Fibroblast of the aortic adventitia (primary cell): ENCODE measurements around the gene GPATCH4. TPM values are rescaled to one million over a fixed set of nuclear protein-coding genes. Genes with fewer than 3 reads are reported as not detected.

Experiments used
- DNase-seq: peaks from one replicate; pipeline ENCODE4 v3.0.0-alpha.2; 2010; ENCODE audit warnings: low read depth
- H3K4me3 ChIP-seq: 2 replicates; pipeline ENCODE4 v1.5.1; 2011; ENCODE audit warnings: low read depth, mild to moderate bottlenecking, control low read depth, low read length, moderate library complexity
- CTCF ChIP-seq: IDR thresholded peaks from 2 replicates; pipeline ENCODE4 v1.5.1; 2011; ENCODE audit warnings: mild to moderate bottlenecking, low read length, control low read depth, inconsistent platforms; ENCODE audit not compliant: insufficient read depth
- total RNA-seq: library from RNA; depleted of rRNA; stranded (reverse); fragments of >200 nt; gene quantifications from 2 replicates; pipeline ENCODE4 v1.2.3, GENCODE V29; 2012; ENCODE audit warnings: low replicate concordance

The GPATCH4 gene
- total RNA-seq, 1 donor: 18.9 TPM

DNA sequence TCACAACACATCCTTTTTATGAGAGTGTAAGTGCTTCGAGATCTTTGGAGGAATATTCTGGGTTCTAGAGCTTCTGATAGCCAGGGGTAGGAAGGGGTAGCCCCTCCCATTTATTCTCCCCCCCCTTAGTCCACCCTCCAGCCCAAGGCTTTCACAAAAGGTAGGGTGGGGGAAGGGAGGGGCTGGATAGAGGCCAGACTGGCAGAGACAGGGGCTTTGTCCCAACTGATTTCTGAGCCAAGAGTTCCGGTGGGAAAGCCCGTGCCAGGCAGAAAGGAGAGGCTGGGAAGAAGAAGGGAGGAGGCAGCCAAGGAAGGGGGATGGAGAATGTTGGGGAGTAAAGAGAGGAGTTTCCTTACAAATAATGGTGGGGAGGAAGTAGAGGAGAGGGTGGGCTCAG lies 43.8 kb upstream of the GPATCH4 start:
- TF ChIP-seq CTCF: no peak
- DNase-seq: no peak

GRCh38 chr1:156644640-156645039 lies 43.4 kb upstream of the GPATCH4 start:
- DNase-seq: no peak
- no peak overlapping the region for H3K4me3 ChIP-seq
- TF ChIP-seq CTCF: no peak

More for the DNA sequence above, 43.8 kb upstream of the GPATCH4 start:
- no peak overlapping the region for H3K4me3 ChIP-seq

GRCh38 chr1:156644146-156644545 lies 42.9 kb upstream of the GPATCH4 start:
- H3K4me3 ChIP-seq: no peak overlapping the region
- no peak for DNase-seq
- no peak for TF ChIP-seq CTCF

- no peak overlapping the region for H3K4me3 ChIP-seq
- no peak for DNase-seq
- no peak for TF ChIP-seq CTCF
Measured at GRCh38 chr1:156643778-156644092, 42.5 kb upstream of the GPATCH4 start.

- no peak for TF ChIP-seq CTCF
- no peak overlapping the region for H3K4me3 ChIP-seq
- DNase-seq: no peak
Measured at GRCh38 chr1:156643049-156643777, 41.9 kb upstream of the GPATCH4 start.

DNA sequence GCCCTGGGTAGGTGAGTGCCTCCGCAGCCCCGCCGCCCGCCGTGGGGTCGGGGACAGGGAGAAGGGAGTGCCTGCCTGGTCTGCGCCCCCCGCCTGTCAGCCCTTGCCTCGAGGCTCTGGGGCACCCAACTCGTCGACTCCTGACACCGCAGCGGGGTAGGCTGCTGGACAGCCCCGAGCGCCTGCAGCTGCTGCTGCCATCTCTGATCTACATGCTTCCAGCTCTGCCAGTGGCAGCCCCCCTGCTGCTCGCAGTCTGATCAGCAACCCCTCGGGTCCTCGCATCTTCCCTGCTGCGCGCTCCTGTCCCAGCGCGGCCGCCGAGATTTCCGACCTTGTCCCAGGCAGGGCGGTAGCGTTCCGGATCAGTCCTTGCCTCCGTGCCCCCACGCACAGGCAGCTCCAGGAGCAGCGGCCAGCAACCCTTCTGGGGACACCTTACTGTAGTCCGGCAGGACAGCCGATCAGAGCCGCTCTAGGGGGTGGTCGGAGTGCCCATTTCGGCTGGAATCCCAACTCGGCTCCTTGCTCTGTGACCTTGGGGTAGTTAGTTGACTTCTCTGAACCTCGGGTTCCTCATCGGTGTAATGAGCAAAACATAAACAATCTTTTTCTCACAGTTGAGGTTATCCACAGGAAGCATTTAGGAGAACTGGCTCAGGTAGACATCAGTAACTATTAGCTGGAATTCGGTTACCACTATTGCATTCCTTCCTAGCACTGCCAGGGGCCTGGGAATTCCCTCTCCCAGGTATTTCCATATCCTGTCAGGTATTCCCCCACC lies 41.2 kb upstream of the GPATCH4 start:
- DNase-seq: no peak
- no peak overlapping the region for H3K4me3 ChIP-seq
- TF ChIP-seq CTCF: no peak
